Sigmoid colon (tissue), 3 donors: ENCODE measurements around the gene CFAP46.

Experiments used
- POLR2A ChIP-seq, 2 donors: fragments of 450-650 bp; IDR thresholded peaks; one replicate each; pipeline ENCODE4 v1.6.1; 2016; ENCODE audit warnings: antibody characterized with exemption in 2 of 2, mild to moderate bottlenecking in 2 of 2, moderate library complexity in 2 of 2
- TF ChIP-seq, protein P1 (sequence below), 4 experiments: fragments of 450-650 bp in 3 of 4; fragments of 200-600 bp in 1 of 4; IDR thresholded peaks; one replicate each; pipeline ENCODE4 v1.5.1; 2016 to 2019; ENCODE audit warnings: antibody characterized with exemption in 4 of 4, mild to moderate bottlenecking in 3 of 4, moderate library complexity in 2 of 4

GRCh38 chr10:132793213-132793612, 149.2 kb downstream of the CFAP46 start:
- TF ChIP-seq, protein P1, sequence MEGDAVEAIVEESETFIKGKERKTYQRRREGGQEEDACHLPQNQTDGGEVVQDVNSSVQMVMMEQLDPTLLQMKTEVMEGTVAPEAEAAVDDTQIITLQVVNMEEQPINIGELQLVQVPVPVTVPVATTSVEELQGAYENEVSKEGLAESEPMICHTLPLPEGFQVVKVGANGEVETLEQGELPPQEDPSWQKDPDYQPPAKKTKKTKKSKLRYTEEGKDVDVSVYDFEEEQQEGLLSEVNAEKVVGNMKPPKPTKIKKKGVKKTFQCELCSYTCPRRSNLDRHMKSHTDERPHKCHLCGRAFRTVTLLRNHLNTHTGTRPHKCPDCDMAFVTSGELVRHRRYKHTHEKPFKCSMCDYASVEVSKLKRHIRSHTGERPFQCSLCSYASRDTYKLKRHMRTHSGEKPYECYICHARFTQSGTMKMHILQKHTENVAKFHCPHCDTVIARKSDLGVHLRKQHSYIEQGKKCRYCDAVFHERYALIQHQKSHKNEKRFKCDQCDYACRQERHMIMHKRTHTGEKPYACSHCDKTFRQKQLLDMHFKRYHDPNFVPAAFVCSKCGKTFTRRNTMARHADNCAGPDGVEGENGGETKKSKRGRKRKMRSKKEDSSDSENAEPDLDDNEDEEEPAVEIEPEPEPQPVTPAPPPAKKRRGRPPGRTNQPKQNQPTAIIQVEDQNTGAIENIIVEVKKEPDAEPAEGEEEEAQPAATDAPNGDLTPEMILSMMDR (IDR thresholded peaks at IDR 0.05), result no peak
- TF ChIP-seq POLR2A (IDR thresholded peaks at IDR 0.05), result no peak
